Activated naive CD4-positive, alpha-beta T cell treated with anti-CD3 and anti-CD28 coated beads, Interleukin-2, amount 50 U/mL, for 16 hours (primary cell): ENCODE results near the gene PTPRN2.
"Not testable (repeated sequence)": the region's sequence is repeated elsewhere in the genome, so short reads cannot be mapped to it uniquely, and the experiment has no call there.

Experiments used
- DNase-seq: peaks from one replicate; pipeline ENCODE4 v3.0.0-alpha.2; 2020

The PTPRN2 gene

DNA sequence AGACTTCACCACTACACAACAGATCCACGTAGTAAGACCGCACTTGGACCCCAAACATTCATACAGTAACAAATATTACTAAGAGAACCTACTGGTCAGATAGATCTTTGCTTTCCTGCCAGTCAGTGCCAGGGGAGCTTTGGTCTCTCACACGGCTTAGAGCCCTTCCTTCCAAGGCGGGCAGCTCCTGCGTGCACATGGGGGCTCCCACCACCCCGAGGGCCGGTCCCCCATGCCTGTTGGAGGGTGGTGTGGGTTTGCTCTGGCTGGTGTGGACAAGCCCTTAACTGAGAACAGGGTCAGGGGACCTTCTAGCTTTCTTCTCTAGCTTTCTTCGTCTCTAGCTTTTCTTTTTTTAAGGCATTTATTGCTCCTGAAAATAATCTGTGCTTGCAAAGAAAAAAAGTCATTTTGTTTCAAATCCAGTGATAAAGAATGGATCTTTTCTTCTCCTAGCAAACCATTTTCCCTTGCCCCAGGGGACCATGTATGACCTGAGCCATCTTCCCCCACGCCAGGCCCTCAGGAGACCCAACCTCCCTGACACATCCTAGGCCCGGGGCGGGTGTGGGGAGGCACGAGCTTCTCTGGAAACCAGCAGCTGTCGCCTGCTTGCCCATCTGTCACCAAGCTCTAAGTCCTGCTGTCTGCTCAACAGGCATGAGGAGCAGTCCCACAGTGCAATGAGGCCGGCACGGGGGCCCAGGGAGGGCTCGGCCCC, 591.1 kb downstream of the PTPRN2 start:
- DNase-seq, result no peak

DNA sequence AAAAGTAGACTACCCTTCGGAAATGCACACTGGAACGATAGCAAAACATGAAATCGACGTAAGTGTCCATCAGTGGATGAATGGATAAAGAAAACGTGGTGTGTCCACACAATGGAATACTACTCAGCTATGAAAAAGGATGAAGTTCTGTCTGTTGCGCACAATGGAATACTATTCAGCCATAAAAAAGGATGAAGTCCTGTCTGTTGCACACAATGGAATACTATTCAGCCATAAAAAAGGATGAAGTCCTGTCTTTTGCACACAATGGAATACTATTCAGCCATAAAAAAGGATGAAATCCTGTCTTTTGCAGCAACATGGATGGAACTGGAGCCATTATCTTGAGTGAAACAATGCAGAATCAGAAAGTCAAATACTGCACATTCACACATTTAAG, 591.8 kb downstream of the PTPRN2 start:
- DNase-seq, result no peak

DNA sequence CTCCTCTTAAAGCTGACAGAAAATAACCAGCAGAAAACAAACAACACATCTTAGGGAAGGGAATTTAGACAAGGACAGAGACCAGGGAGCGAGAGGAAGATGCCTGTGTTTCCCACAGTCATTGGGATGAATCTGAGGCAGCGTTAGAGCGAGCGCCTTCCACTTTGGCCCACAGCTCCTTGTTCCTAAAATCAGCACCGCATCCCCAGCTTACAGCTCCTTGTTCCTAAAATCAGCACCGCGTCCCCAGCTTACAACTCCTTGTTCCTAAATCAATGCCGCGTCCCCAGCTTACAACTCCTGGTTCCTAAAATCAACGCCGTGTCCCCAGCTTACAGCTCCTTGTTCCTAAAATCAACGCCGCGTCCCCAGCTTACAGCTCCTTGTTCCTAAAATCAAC, 593.3 kb downstream of the PTPRN2 start:
- DNase-seq, result no peak

DNA sequence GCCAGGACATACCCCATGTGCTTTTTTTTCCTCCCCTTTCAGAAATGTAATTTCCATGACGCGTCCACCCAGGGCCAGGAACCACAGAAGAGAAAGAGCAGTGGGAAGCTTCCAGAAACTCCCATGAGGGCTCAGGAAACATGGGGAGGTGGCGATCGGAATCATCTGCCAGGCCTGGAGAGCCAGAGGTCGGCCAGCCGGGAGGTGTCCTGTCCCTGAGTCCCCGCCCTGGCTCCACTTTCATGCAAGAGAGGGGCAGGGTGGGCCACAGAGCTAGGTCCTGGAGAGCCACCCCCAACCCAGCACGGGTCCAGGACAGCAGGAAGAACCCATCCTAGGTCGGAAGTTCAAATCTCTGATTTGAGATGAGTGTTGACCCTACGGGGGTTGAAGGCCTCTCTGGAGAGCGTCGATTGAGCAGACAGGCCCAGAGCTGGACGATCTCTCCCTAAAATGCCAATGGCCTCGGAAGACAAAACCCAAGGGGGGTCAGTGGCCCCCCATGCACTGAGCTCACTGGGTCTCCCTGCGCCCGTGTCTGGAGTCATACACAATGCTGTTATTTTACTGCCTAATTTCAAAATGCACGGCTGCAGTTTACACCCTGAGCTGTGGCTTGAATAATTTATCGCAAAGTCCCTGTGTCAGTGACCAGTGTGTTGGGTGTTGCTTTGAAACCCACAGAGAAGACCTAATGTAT, 594.1 kb downstream of the PTPRN2 start:
- DNase-seq, result no peak

DNA sequence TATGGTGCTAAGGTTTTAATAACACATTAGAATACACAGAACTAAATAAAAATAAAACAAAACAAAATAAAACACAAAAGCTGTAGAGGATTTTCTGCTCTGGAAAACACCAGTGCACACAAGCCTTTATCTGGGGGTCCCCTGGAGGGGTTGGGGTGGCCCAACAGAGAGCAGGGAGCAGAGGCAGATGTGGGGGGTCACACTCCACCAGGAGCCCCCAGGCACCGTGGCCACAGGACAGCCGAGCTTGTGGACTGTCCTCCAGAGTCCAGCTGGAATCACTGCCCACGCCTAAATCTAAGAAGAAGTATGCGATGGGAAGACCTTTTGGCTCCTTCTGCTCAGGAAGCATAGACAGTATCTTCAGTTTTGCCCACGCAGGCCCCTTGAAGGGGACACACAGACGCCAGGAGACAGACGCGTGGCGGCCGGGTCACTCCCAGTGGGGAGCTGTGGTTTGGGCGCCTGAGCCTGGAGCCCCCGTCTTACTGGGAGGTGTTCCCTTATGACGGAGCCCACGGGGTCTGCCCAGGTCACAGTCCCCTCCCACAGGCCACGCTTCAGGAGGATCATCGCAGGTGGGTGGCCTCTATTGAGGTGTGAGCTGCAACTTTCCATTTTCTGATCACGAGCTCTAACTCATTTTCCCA, 595.0 kb downstream of the PTPRN2 start:
- no peak for DNase-seq

DNA sequence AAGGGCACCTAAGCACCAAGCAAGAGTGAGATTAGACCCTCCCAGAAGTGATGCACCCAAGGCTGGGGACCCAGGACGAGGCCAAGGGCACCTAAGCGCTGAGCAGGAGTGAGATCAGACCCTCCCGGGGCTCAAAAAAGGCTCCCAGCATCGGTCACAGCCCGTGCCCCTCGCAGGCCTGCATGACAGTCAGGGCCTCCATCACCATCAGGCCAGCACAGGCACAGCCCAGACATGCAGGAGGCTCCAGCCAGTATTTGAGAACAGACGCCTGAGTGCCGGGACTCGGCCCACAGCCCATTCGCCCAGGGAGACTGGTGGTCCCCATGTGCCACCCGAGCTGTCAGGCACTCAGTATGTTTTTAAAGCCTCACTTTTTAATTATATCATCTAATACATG, 595.9 kb downstream of the PTPRN2 start:
- no peak for DNase-seq

DNA sequence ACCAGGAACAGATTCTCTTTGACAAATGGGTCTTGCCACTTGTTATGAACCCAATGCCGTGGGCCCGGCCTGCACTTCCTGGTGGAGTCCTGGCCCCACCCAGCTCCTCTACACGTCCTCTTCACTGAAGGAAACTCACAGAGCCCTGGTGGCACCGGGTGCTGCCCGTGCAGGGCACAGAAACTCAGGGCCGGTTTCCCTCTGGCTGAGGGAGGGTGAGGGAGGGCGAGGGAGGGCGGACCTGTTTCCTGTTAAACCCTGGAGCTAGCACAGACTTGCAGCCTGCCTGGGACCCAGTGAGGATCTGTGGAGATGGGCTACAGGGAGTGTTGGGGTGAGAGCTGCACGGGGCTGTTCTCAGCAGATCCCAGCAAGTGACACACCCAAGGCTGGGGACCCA, 596.3 kb downstream of the PTPRN2 start:
- DNase-seq, result no peak

DNA sequence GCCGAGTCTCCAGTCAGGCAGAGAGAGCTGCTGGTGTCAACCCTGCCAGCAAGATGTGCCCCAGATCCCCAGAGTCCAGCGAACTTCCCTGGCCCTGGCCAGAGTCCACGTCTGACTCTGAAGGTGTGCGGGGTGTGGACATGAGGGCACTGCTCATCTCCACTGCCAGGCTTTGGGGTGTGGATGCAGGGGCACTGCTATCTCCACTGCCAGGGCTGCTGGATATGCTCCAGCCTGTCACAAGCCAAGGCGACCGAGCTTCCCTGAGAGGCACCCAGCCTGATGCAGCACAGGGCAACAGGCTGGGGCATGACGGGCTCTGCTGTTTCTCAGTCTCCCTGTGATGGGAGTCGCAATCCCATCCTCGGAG, 596.8 kb downstream of the PTPRN2 start:
- DNase-seq, result no peak

DNA sequence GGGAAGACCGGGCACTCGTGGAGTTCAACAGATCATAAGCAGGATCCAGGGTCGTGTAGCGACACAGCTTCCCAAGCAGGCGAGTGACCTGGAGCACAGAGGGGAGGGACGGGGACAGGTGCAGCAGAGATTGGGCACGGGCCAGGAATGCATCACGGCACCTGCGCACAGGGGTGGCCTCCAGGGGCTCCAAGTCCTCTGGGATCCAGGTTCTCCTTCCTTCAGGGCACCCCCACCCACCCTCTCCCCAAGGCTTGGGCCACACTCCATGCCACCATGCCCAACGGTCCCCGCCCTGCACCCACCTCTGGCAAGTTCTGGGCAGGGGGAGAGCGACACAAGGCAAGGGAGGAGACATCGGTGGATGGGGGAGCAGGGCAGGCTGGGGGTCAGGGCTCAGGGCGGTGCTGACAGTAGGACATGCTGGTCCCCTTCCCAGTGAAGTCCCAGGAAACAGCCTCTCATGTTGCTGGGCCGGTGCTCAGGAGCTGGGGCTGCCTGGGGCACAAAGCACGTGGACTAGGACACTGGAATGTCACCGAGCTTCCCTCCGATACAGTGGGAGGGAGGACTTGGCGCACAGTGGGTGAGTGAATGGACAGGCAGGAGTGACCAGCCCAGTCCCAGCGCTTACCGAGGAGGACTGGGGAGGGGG, 597.3 kb downstream of the PTPRN2 start:
- DNase-seq, result no peak

DNA sequence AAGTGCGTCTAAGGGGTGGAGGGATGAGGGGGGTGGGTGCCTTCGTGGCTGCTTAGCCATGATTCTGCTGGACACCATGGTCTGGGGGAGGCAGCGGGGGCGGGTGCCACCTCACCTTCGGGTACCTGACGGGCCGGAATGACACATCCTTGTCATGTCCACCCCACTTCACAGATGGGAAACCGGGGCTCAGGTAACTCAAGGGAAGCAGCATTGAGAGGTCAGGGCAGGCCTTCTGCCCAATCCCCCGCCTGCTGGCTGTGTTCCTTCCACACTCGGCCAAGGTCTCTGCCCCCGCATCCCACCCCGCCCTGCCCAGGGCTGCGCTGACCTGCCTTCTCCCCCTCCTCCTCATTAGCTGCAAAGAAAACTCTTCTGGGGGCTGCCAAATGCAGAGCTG, 598.0 kb downstream of the PTPRN2 start:
- no peak for DNase-seq

DNA sequence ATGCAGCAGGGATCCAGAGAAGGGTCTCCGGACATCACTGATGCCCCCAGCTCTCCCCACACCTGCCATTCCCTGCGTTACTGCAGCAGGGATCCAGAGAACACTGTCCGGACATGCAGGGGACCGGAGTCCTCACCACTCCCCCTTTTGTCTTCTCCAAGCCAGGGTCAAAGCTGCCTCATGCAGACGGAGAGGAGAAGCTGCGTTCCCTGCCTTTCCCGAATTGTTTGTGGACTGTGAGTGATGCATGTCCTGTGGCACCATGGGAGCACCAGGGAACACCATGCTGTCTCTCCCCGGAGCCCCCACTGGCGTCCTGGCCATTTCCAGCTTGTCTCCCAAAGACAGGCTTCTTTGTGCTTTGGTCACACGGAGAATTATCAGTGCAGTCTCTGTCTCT, 599.7 kb downstream of the PTPRN2 start:
- no peak for DNase-seq

DNA sequence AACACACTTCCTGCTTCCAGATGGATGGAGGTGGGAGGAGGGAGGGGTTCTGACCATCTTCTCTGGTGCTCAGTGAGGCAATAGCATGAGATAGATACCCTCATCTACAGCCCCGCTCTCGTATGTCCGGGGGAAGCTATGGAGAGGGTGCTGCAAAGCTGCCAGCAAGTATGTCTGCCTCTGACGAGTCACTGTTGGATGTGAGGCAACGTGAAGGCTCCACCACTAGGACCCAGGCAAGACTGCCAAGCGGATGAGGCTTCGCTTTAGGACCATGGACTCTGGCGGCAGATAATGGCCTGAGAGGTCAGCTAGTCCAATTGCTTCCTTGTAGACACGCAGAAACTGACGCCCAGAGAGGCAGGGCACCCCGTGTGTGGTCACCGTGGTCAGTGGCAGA, 601.6 kb downstream of the PTPRN2 start:
- no peak for DNase-seq

DNA sequence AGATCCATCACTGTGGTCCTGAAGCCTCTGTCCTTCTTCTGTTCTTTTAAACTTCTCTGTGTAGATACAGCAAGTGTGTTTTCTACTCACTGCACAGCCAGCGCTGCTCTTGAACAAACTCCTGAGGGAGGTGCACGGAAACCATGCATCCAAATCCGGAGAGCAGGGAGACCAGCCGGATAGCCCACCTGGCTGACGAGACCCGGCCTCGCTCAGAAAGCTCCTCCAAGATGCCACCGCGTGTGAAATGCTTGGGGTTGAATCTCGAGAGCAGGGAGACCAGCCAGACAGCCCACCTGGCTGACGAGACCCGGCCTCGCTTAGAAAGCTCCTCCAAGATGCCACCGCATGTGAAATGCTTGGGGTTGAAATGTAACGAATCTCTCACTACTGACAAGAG, 602.0 kb downstream of the PTPRN2 start:
- DNase-seq, result no peak

DNA sequence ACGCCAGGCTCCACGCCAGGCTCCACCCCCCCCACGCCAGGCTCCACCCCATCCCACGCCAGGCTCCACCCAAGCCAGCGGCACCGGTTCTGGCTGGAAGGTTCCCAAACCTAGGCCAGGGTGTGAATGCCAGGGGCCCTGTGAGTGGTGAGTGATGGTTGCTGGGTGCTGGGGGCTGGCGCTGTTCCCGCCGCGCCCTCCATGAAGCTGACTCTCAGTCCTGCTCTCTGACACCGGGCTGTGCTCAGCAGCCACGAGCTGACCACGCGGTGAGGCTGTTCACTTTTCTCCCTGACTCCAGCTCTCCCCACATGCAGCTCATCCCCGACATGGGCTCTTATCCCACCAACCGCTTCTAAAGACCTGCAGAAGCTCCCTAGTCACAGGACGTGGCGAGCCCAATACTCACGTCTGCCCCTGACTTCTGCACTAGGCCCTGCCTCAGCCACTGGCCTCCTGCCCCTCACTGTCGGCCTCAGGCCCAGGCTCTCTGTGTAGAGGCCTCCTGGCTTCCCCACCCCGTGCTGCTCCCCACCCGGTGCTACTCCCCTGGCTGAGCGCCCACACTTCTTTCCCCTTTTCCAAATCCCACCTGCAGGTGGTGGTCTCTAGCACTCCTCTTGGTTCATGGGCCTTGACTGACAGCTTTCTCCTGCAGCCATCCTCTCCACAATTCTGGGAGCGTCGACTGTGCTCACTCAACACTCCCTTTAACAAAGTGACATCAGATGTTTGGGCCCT, 603.0 kb downstream of the PTPRN2 start:
- no peak for DNase-seq

DNA sequence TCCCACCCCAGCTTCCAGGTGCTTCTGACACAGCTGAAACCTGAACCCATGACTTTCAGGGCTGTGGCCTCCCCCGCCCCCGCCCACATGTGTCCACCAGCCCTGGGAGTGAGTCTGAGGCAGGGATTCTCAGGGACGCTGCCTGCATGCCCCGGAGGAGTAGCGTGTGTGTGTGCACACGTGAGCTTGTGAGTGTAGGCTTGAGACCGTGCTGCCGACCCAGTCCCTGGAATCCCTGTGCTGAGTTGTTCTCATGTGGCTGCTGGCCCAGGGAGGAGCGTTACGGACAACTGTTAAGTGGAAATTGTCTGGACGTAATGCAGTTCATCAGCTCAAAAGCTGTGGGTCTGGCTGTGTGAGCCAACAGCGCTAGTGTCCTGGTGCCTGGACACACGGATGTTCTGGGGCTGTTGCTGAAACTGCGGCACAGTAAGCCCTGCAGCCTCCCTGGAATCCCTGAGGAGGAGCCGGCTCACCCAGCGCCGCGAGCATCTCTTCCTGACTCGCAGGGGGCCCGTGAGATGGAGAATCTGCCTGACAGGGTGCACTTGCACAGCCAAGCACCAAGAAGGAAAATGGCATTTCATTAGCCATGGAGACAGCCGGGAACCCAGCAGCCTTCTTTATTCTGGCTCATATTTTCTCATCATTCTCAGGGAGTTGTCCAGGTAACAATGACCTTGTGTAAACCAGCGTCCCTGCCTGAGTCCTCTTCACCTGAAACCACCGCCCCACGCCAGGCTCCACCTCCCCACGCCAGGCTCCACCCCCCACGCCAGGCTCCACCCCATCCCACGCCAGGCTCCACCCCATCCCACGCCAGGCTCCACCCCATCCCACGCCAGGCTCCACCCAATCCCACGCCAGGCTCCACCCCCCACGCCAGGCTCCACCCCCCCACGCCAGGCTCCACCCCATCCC, 603.9 kb downstream of the PTPRN2 start:
- no peak for DNase-seq

DNA sequence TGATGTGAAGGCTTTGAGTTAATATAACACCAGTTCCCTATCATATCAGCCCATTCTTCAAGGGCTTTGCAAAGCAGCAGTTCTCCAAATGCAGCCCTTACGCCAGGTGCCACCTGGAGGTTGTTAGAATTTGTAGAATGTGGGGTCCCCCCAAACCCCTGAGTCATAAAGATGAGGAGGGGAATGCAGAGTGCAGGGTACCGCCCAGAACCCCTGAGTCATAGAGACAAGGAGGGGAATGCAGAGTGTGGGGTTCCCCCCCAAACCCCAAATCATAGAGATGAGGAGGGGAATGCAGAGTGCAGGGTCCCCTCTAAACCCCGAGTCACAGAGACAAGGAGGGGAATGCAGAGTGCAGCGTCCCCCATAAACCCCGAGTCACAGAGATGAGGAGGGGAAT, 605.8 kb downstream of the PTPRN2 start:
- DNase-seq, result no peak

DNA sequence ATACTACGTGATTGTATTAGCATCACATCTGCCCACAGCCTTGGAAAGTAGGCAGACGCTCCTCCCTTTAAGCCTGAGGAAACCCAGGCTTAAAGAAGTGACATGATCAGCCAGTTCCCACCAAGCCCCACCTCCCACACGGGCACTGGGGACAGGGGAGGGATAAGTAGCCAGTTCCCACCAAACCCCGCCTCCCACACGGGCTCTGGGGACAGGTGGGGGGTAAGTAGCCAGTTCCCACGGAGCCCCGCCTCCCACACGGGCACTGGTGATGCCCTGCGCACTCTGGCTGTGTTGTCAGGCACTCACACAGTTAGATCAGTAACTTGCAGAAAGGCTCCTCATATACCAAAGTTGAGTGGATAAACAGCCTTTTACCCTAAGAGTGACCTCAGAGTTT, 606.8 kb downstream of the PTPRN2 start:
- no peak for DNase-seq

DNA sequence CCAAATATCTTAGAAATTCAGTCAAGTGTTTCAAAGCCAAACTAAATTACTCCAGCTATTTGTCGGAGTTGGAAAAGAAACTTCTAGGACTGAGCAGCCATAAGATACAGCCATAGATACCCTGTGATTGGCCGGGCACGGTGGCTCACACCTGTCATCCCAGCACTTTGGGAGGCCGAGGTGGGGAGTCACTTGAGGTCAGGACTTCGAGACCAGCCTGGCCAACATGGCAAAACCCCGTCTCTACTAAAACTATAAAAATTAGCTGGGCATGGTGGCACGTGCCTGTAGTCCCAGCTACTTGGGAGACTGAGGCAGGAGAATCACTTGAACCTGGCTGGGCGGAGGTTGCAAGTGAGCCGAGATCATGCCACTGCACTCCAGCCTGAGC, 607.3 kb downstream of the PTPRN2 start:
- DNase-seq, result not testable (repeated sequence)

DNA sequence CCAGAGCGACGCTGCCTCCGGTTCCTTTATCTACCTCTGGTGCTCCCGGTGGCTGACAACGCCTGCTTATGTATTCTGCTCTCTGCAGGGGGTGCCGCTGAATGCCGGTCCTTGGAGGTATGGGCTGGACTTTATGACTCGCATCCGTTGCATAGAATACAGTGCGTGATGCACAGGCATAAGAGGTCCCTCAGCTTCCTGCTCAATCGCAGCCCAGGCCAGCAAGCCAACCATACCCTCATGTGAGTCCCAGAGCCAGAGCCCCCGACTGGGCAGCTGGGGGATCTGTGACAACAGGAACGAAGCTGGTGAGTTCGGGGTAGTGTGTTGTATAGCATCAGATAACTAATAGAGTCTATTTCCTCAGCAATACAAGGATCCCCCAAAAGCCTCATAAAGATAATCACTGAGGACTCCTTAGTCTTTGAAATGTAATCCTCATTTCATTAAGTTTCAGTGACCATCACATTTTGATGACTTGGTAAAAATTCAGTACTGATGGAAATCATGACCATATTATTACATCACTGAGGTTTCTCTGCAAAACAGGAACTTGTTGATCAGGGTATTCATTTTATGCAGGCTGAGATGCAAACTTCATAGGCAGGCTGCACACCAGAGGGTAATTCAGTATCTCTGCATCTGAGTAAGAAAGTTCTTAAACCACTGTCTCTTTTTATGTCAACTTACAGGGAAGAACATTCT, 607.8 kb downstream of the PTPRN2 start:
- DNase-seq, result no peak

DNA sequence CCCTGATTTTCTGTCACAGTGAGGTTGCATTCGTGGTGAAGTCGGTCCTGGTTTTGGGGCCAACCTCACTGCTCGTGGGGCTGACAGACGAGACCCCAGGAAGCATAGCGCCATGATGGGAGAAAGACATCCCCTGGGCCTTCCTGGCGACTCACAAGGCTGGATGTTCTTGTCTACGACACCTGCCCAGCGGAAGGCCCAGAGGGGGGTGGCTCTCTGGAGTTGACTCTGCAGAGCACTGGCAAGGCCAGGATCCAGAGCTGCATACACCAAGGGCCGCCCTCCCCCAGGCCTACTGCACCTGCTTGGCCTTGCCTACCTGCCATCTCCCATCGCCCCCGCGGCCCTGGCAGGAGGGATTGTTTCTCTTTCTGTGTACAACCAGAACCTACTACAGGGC, 608.9 kb downstream of the PTPRN2 start:
- DNase-seq, result no peak
